HepG2 (cell line): Measurements from ENCODE around the gene SMIM14.

Experiments used
- ETV6 ChIP-seq: sonication (generic); formaldehyde crosslinking; conservative IDR thresholded peaks from 2 replicates; pipeline ENCODE4 v1.4.0; 2020; ENCODE audit warnings: missing genetic modification reagents
- KDM5A ChIP-seq: fragments of 200-600 bp; sonication (generic); IDR thresholded peaks from 2 replicates; pipeline ENCODE4 v1.7.0; 2018; ENCODE audit warnings: antibody characterized with exemption, mild to moderate bottlenecking, low read length, borderline replicate concordance
- MTA1 ChIP-seq: sonication (generic); formaldehyde crosslinking; IDR thresholded peaks from 2 replicates; pipeline ENCODE4 v1.4.0; 2020; ENCODE audit warnings: missing genetic modification reagents, mild to moderate bottlenecking, borderline replicate concordance
- MXD4 ChIP-seq: IDR thresholded peaks from 2 replicates; pipeline ENCODE4 v1.6.1; 2016; ENCODE audit warnings: mild to moderate bottlenecking, missing biosample characterization, missing genetic modification reagents
- RARG ChIP-seq: sonication (generic); formaldehyde crosslinking; IDR thresholded peaks from 2 replicates; pipeline ENCODE4 v1.4.0; 2020; ENCODE audit warnings: low read depth, mild to moderate bottlenecking, missing genetic modification reagents
- SIN3A ChIP-seq: IDR thresholded peaks from 2 replicates; pipeline ENCODE4 v1.6.1; 2011; ENCODE audit warnings: low read depth, mild to moderate bottlenecking, control low read depth, low read length, borderline replicate concordance
- SOX6 ChIP-seq, 2 experiments: fragments of 450-650 bp in 1 of 2; sonication (generic) in 1 of 2; formaldehyde crosslinking in 1 of 2; IDR thresholded peaks; 2 replicates each; pipeline versions ENCODE4 v1.4.0 to v1.6.1; 2017 to 2020; ENCODE audit warnings: antibody characterized with exemption in 1 of 2, mild to moderate bottlenecking in 1 of 2, missing genetic modification reagents in 1 of 2
- TAF1 ChIP-seq: sonication (generic); formaldehyde crosslinking; IDR thresholded peaks from 2 replicates; pipeline ENCODE4 v1.4.0; 2020; ENCODE audit warnings: missing genetic modification reagents
- ZBTB1 ChIP-seq: sonication (generic); formaldehyde crosslinking; IDR thresholded peaks from 2 replicates; pipeline ENCODE4 v1.4.0; 2020; ENCODE audit warnings: missing genetic modification reagents, borderline replicate concordance
- ZBTB4 ChIP-seq: sonication (generic); formaldehyde crosslinking; IDR thresholded peaks from 2 replicates; pipeline ENCODE4 v1.4.0; 2020; ENCODE audit warnings: missing genetic modification reagents, mild to moderate bottlenecking, borderline replicate concordance
- ZNF513 ChIP-seq: sonication (generic); formaldehyde crosslinking; conservative IDR thresholded peaks from 2 replicates; pipeline ENCODE4 v1.5.0; 2020; ENCODE audit warnings: missing genetic modification reagents
- ZNF619 ChIP-seq: sonication (generic); formaldehyde crosslinking; IDR thresholded peaks from 2 replicates; pipeline ENCODE4 v1.4.0; 2020; ENCODE audit warnings: mild to moderate bottlenecking, missing genetic modification reagents
- TF ChIP-seq, protein P1 (sequence below): sonication (generic); formaldehyde crosslinking; IDR thresholded peaks from 2 replicates; pipeline ENCODE4 v1.8.1; 2023; ENCODE audit warnings: missing genetic modification reagents, inconsistent platforms, borderline replicate concordance
- TF ChIP-seq, protein P2 (sequence below): sonication (generic); formaldehyde crosslinking; IDR thresholded peaks from 2 replicates; pipeline ENCODE4 v1.5.0; 2020; ENCODE audit warnings: mild to moderate bottlenecking, missing genetic modification reagents, moderate library complexity

DNA sequence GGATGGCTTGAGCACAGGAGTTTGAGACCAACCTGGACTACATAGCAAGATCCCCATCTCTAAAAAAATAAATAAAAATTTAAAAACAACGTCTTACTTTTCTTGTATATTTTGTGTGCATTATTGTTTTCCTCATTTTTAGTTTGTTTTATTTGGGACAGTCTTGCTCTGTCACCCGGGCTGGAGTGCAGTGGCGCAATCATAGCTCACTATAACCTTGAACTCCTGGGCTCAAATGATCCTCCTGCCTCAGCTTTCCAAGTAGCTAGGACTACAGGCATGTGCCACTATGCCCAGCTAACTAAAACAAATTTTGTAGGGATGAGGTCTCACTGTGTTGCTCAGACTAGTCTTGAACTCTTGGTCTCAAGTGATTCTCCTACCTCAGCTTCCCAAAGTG is 9.5 kb upstream of the SMIM14 start:
- TF ChIP-seq ZBTB4 (no peak), ETV6 (CRISPR knock-in tag) (no peak), ZBTB1 (no peak), SOX6 (IDR thresholded peaks at IDR 0.05) (no peak), SOX6 (CRISPR knock-in tag; IDR thresholded peaks at IDR 0.05) (no peak; the same call in 1 of the 2 replicates), MXD4 (CRISPR knock-in tag) (no peak), TAF1 (no peak), ZNF619 (CRISPR knock-in tag) (no peak), MTA1 (CRISPR knock-in tag) (no peak), KDM5A (no peak), ZNF513 (CRISPR knock-in tag) (no peak), SIN3A (no peak), RARG (CRISPR knock-in tag) (no peak)
- TF ChIP-seq, protein P1, sequence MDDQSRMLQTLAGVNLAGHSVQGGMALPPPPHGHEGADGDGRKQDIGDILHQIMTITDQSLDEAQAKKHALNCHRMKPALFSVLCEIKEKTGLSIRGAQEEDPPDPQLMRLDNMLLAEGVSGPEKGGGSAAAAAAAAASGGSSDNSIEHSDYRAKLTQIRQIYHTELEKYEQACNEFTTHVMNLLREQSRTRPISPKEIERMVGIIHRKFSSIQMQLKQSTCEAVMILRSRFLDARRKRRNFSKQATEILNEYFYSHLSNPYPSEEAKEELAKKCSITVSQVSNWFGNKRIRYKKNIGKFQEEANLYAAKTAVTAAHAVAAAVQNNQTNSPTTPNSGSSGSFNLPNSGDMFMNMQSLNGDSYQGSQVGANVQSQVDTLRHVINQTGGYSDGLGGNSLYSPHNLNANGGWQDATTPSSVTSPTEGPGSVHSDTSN (CRISPR knock-in tag), result no peak
- TF ChIP-seq, protein P2, sequence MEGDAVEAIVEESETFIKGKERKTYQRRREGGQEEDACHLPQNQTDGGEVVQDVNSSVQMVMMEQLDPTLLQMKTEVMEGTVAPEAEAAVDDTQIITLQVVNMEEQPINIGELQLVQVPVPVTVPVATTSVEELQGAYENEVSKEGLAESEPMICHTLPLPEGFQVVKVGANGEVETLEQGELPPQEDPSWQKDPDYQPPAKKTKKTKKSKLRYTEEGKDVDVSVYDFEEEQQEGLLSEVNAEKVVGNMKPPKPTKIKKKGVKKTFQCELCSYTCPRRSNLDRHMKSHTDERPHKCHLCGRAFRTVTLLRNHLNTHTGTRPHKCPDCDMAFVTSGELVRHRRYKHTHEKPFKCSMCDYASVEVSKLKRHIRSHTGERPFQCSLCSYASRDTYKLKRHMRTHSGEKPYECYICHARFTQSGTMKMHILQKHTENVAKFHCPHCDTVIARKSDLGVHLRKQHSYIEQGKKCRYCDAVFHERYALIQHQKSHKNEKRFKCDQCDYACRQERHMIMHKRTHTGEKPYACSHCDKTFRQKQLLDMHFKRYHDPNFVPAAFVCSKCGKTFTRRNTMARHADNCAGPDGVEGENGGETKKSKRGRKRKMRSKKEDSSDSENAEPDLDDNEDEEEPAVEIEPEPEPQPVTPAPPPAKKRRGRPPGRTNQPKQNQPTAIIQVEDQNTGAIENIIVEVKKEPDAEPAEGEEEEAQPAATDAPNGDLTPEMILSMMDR, result no peak
